Rectal smooth muscle tissue (tissue), 1 donor: ENCODE measurements around the gene LRMDA.
A peak's percentile ranks its signal among the peaks of the same experiment; 100 is the strongest.

Experiments used
- H3K27ac ChIP-seq: one replicate; pipeline ENCODE4 v1.7.0; 2013; ENCODE audit warnings: low read depth, low read length, inconsistent platforms
- H3K27me3 ChIP-seq: one replicate; pipeline ENCODE4 v1.7.0; 2013; ENCODE audit warnings: low read length; ENCODE audit not compliant: control insufficient read depth, insufficient read depth
- H3K36me3 ChIP-seq: one replicate; pipeline ENCODE4 v1.7.0; 2013; ENCODE audit warnings: low read length; ENCODE audit not compliant: control insufficient read depth, insufficient read depth
- H3K4me1 ChIP-seq: one replicate; pipeline ENCODE4 v1.7.0; 2013; ENCODE audit warnings: low read length; ENCODE audit not compliant: control insufficient read depth, insufficient read depth
- H3K4me3 ChIP-seq: one replicate; pipeline ENCODE4 v1.7.0; 2013; ENCODE audit warnings: low read length
- H3K9ac ChIP-seq: one replicate; pipeline ENCODE4 v1.7.0; 2013; ENCODE audit warnings: low read length

Gene LRMDA

DNA sequence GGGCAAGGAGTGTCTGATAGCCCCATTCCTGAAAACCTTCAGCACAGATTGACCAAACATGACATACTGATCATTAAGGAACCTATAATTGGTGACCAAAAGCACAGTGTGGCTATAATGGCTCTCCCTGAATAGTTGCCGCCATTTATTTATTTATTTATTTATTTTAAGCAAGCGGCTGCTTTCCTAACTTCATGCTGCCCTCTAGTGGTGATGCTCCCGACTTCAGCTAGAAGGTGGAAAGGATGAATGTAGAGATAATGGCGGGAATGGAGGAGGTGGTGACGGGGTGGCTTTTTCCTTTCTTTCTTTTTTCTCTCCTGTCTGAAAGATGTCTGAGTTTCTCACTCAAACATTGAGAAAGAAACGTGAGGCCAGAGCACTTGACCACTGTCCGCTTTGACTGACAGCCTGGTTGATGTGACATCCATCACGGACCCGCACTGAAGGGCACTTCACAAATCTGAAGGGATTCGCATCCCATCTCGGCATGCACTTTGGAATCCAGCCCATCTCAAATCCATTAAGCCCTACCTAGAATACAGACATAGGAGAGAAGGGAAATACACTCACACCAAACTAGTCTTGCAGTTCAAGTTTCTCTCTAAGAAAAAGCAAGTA, 1116.0 kb downstream of the LRMDA start:
- Histone ChIP-seq H3K27me3 (no peaks in the 10 kb centered on the region), H3K4me1 (peaks cover 11% of the 10 kb centered on the region), H3K27ac (no peak overlapping the region), H3K4me3 (no peak overlapping the region), H3K36me3 (no peaks in the 10 kb centered on the region), H3K9ac (no peak overlapping the region)

DNA sequence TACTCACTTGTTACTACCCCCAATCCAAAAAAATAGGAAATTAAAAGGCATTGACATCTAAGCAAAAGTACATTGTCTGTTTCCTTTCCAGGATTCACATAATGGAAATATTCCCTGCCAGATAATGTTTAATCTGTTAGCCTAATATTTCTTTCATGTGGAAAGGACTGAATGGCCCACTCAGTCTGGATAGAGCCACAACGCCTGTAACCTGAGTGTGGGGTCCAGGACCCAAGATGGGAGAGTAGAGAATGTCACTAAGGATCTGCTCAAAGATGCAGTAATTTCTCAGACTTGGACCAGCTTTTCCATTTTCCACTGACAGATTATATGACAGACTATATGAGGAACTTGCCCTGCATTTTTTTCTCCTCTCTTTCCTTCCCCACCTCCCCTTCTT, 1117.3 kb downstream of the LRMDA start:
- no peak overlapping the region for H3K27ac ChIP-seq
- H3K4me3 ChIP-seq = no peak overlapping the region
- no peaks in the 10 kb centered on the region for H3K27me3 ChIP-seq
- H3K9ac ChIP-seq = no peak overlapping the region
- H3K4me1 ChIP-seq = peaks cover 11% of the 10 kb centered on the region
- H3K36me3 ChIP-seq = no peaks in the 10 kb centered on the region

DNA sequence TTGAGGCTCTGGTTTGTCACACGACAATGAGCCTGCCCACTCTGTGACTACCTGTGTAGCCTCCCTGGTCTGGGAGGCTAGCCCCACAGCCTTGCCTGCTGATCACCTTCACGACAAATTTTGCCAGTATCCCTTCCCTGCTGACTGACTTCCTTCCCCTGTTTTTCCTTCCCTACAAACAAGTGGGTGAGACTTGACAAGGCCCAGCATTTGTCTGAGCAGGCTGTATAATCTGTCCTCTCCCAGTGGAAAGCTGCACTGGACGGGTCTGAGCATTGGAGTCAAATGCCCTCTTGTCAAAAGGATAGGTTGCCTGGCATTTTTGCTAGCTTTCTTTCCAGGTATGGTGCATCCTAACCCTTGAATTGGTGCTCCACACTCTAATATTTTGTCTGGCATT, 1117.7 kb downstream of the LRMDA start:
- Histone ChIP-seq H3K4me1 (peaks cover 11% of the 10 kb centered on the region), H3K27ac (no peak overlapping the region), H3K9ac (no peak overlapping the region), H3K27me3 (no peaks in the 10 kb centered on the region), H3K36me3 (no peaks in the 10 kb centered on the region), H3K4me3 (no peak overlapping the region)

DNA sequence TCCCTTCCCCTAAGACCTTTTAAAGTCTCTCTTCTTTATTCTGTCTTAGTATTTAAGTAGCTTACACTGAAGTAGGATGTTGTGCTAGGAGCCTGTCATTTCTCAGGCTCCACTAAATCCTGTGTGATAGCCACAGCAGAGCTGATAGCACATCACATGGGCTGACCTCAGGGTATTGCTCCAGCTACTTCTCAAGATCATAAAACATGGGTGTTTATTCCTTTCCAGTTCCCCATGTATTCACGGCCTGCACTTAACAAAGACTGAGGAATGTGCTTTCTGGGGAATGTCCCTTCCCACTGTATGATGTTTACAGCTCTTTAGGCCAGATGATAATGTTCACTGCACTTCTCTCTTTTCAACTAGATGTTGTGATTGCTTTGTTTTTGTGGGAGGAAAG, 1119.4 kb downstream of the LRMDA start:
- H3K9ac ChIP-seq = no peak overlapping the region
- no peaks in the 10 kb centered on the region for H3K36me3 ChIP-seq
- no peak overlapping the region for H3K4me3 ChIP-seq
- peak overlapping the region; percentile 42 for H3K27ac ChIP-seq
- H3K27me3 ChIP-seq = no peaks in the 10 kb centered on the region
- peaks cover 17% of the 10 kb centered on the region for H3K4me1 ChIP-seq

DNA sequence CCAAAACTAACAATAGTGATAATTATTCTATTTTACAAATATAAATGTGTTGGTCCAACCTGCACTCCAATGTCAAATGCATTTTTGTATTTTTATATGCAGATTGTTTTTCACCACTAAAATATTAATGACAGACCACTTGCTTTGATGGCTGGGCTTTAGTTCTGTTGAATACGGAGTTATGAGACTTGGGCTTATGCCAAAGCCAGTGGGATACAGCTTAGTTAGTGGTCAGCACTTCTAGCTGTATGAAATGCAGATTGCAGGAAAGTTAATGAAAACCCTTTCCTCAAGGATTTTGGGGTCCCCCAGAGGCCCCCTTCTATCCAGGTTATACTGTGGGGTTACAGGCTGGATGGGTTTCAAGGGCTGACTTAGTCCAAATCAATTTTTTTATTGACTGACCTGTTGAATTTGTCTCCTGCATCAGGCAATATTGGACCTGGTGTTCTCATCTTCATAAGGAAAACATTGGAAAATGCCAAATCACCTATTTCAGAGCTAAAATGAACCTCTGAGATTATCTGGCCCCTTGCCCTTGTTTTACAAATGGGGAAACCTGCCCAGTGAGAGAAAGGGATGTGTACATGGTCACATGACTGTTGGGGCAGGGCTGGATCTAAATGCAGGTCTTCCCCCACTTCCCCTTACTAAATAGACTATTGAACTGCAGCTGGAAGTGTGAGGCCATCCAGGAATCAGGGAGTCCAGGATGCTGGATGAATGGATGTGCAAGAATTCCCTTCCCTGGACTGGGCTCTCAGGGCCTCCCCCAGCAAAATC, 1120.9 kb downstream of the LRMDA start:
- no peaks in the 10 kb centered on the region for H3K27me3 ChIP-seq
- no peak overlapping the region for H3K4me3 ChIP-seq
- no peak overlapping the region for H3K9ac ChIP-seq
- H3K4me1 ChIP-seq = peaks cover 17% of the 10 kb centered on the region
- H3K27ac ChIP-seq = no peak overlapping the region
- H3K36me3 ChIP-seq = no peaks in the 10 kb centered on the region

DNA sequence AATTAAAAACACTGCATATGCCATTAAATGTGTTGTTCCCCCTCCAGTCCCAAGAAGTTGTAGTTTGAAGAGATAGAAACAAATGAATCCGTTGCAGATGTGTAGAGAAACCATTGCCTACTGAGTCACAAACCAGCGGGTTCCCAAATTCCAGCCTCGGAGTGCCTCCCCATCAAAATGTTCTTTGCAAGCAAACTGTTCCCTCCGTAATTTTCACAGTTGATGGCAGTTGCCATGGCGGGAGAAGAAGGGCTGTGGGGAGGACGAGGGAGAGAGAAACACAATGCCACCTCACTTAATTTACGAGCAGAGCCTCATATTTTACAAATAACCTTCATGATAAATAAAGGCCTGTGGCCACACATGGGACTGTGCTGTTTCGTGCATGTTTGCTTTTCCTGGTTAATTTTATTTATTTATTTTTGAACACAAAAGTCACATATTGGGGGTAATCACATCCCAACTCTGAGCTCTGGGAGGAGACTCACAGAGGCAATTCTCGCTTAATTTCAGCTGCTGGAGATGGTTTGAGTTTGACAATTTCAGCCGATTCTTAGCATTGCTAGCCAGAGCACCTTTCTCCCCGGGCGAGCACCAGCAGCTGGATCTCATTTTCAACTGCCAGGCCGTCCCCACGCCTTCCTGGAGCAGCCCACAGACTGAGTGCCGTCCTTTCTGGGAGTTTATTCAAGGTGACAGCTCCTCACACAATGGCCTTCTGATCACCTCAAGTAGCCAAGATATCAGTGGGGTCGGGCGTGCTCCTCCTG, 1122.0 kb downstream of the LRMDA start:
- no peak overlapping the region for H3K9ac ChIP-seq
- H3K27ac ChIP-seq = no peak overlapping the region
- peaks cover 20% of the 10 kb centered on the region for H3K4me1 ChIP-seq
- H3K36me3 ChIP-seq = no peaks in the 10 kb centered on the region
- H3K4me3 ChIP-seq = no peak overlapping the region
- H3K27me3 ChIP-seq = no peaks in the 10 kb centered on the region

DNA sequence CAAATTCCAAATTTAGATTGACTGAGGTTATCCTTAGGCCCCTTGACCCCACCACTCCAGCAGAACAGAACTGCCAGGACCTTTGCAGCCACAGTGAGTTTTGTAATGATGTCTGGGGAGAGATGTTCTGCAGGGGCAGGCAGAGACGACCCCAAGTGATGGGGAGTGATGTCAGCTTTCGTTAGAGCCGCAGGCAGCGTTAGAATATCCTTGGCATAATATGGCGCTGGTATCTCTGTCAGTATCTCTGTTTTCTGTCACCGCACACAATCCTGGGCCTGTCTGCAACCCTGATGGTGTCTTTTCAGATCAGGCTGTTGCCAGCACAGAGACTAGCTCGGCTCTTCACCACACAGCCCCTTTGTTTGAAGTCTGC, 1122.6 kb downstream of the LRMDA start:
- Histone ChIP-seq H3K4me1 (peaks cover 24% of the 10 kb centered on the region), H3K27me3 (no peaks in the 10 kb centered on the region), H3K4me3 (no peak overlapping the region), H3K9ac (no peak overlapping the region), H3K27ac (no peak overlapping the region), H3K36me3 (no peaks in the 10 kb centered on the region)

DNA sequence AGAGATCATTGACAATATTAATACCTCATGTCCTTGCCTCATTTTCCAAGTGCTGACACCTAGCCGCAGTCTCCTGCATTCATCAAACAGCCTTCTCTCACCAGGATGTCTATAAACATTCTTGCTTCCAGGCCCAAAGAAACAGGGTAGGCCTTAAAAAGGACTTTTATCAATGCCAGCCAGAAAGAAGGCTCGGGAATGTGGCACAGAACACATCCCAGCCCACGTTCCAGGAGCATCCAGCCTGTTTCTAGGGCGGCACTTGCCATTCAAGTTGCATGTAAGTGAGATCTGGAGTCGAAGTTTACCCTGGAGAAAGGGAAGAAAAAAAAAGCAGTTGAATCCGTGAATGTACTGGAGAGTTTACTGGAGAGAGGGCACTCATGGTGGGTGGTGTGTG, 1123.1 kb downstream of the LRMDA start:
- H3K4me3 ChIP-seq = no peak overlapping the region
- H3K4me1 ChIP-seq = peaks cover 28% of the 10 kb centered on the region
- no peak overlapping the region for H3K9ac ChIP-seq
- H3K27me3 ChIP-seq = no peaks in the 10 kb centered on the region
- no peaks in the 10 kb centered on the region for H3K36me3 ChIP-seq
- H3K27ac ChIP-seq = peak overlapping the region; percentile 7

DNA sequence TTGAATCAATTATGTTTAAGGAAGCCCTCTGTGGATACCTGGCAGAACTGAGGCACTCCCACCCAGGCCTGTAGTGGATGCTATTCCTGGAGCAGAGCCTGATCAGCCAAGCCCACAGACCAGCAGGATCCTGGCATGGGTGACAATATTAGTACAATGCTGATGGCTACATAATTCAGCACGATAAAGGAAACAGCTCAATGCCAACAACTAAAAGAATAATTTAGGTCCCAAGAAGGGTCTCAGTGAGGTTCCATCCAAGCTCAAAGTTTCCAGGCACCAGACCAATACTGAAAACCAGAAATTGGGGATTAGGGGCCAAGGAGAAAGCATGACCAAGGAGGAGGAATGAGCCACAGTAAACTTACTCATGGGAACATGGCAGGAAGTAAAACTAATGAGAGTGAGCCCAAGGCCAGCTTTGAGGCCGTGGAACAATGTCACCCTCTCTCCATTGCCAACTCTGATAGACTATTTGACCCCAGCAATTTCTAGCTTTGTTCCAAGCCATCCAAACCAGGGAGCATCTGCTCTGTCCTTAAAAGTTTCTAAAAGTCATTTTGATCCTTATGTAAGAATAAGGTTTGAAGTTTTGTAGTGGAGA, 1123.7 kb downstream of the LRMDA start:
- Histone ChIP-seq H3K27ac (peak overlapping the region; percentile 7), H3K4me3 (no peak overlapping the region)

DNA sequence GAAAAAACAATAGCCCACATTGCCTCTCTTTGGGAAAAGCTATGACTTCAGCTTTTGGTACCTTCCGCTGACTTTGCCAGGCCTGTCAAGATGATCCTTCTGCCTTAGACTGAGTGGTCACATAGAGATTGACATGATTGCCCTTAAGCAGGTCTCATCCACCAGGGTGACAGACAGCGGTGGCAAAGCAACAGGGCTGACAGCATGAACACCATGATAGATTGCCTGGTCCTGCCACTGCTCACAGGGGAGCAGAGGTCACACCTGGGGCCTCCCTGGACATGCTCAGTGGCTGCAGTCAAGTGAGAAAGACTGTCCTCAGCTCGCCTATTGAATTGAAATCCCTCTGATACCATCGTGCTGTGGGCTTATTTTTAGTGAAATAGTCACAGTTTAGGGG, 1125.9 kb downstream of the LRMDA start:
- no peak overlapping the region for H3K27ac ChIP-seq
- peaks cover 29% of the 10 kb centered on the region for H3K4me1 ChIP-seq
- H3K36me3 ChIP-seq = no peaks in the 10 kb centered on the region
- no peak overlapping the region for H3K9ac ChIP-seq
- H3K27me3 ChIP-seq = no peaks in the 10 kb centered on the region
- H3K4me3 ChIP-seq = no peak overlapping the region

More for the DNA sequence above, 1123.7 kb downstream of the LRMDA start:
- H3K9ac ChIP-seq = no peak overlapping the region
- H3K36me3 ChIP-seq = no peaks in the 10 kb centered on the region
- no peaks in the 10 kb centered on the region for H3K27me3 ChIP-seq
- peaks cover 35% of the 10 kb centered on the region for H3K4me1 ChIP-seq

DNA sequence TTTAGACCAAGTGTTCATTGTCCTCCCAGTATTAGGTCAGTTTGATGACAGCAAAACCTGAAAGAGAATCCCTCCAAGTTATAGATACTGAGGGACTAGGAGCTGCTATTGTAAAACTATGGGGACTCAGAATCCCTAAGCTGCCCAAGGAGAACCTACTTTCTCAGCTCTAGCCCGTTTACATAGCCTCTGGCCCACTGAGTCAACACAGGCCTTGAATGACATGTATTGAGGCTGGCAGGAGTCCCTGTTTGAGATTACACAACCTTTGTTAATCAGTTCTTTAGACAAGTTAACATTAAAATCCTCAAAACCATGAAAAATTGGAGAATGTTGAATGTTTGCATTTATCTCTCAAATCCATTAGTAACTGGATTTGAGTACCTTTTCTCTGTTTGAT, 1127.2 kb downstream of the LRMDA start:
- H3K36me3 ChIP-seq = no peaks in the 10 kb centered on the region
- H3K4me3 ChIP-seq = no peak overlapping the region
- no peak overlapping the region for H3K9ac ChIP-seq
- H3K4me1 ChIP-seq = peaks cover 29% of the 10 kb centered on the region
- no peaks in the 10 kb centered on the region for H3K27me3 ChIP-seq
- H3K27ac ChIP-seq = peak overlapping the region; percentile 60
